ENCODE measurements around the gene ABHD12.
"Not testable (repeated sequence)": the region's sequence is repeated elsewhere in the genome, so short reads cannot be mapped to it uniquely, and the experiment has no call there.

ABHD12 gene

DNA sequence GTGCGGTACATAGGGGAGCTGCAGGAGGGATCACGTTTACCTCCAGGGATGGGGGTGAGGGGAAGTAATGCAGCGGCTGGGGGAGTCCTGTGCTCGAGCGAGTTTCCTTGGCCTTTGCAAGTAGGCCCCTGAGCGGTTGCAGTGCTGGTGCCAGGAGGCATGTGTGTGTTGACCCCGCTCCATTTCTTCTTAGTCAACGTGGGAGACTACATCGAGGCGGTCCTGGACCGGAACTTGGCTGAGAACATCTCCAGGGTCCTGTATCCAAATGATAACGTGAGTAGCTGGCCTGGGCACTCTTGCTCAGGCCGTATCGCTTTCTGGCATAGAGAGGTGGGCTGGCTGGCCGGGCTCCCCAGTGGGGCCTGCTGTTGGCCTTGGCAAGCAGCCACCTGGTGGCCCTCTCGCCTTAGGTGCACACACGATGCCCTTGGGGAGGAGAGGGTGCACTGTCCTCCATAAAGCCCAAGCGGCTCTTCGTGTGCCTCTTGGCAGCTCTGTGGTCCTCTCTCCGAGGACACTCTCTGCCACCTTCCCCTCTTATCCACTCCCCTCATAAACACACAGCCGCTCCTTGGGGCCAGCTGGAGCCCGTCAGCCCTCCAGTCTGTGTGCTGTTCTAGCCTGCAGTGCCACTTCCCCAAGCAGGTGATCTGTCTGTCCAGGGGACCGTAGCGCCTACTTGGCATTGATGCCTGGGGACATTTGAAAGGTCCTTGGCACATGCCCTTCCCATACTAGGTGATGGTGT lies 113.4 kb downstream of the ABHD12 start:
- no peak for DNase-seq (ENCODE audit: low read depth)

DNA sequence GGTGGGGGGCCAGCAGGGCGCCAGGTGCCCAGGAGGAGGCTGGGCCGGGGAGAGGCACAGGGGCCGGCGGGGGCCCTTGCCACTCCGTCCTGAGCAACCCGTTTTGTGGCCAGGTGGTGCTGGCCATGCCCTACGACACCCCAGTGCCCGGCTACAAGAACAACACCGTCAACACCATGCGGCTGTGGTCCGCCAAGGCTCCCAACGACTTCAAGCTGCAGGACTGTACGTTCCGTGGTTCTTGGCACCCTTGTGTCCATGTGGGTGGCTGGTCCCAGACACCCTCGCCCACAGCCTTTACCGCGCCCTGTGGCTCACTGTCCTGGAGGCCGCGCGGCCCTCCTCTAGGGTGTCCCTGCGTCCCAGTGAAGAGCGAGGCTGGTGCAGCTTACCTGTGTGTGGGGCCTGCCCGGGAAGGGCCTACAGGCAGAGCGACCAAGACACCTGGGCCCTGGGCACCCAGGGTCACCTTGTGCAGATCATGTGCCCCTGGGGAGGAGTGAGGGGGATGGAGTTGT lies 114.0 kb downstream of the ABHD12 start:
- DNase-seq (ENCODE audit: low read depth): no peak

DNA sequence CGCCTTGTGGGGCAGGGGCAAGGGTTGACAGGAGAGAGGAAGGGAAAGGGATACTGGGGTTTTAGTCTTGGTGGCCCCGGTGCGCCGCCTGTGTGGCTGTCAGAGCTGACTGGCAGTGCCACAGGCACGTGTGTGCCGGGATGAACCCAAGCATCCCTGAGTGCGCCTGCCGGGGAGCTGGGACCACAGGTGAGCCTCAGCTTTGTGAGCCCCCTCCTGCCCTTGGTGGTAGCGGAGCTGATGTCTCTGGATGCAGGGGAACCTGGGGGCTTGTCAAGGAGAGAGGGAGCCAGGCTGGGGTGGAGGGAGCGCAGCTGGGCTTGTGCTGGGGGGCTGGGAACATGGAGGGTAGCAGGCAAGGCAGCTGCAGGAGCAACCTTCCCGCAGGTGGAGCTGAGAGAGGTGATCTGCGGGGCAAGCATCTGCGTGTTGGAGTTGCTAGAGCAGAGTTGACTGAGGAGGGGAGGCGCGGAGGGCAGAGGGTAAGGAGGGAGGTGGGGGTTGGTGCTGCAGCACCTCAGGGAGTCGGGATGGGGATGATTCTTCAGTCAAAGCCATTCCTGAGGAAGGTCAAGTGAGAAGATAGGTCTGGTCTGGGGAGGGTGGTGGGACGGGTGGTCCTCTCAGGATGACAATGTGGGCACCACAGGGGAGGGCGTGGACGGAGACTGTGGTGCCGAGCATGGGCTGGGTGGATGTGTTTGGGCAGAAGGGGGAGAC lies 114.7 kb downstream of the ABHD12 start:
- no peak for DNase-seq (ENCODE audit: low read depth)

DNA sequence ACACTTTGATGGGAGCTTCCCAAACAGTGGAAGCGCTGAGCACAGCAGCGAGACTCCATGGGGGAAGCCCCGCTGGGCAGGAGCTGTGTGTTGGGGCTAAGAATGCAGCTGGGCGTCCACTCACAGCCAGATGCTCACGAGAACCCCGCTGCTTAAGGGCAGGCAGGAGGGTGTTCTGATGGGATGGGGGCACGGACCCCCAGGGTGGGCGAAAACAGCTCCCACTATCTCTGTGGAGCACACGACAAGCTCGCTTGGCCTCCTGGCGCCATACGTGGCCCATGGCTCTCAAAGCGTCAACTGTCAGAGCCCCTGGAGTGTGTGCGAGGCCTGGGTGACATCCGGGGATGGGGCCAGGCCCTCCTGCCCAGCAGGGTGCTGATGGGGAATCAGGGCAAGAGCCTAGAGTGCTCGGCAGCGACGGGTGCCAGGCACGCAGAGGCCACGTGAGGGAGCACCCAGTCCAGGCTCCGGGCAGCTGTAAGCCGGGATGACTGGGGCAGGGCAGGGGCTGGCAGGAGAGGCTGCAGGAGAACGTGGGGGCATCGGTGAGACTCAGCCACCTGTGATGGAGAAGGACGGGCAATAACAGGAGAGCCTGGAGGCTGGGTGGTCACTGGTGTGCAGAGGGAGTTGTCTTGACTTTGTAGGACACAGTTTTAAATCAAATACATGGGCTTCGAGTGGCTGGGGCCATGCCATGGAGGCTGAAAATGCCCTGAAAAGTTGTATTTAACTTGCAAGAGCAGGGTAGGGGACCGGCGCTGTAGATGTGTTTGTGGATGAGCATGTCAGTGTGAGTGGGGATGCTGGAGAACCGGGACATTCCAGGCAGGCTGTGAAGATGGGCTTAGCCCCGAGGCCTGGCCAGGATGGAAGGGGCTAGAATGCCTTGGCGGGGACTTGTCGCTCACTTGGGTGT lies 115.5 kb downstream of the ABHD12 start:
- no peak for DNase-seq (ENCODE audit: low read depth)

DNA sequence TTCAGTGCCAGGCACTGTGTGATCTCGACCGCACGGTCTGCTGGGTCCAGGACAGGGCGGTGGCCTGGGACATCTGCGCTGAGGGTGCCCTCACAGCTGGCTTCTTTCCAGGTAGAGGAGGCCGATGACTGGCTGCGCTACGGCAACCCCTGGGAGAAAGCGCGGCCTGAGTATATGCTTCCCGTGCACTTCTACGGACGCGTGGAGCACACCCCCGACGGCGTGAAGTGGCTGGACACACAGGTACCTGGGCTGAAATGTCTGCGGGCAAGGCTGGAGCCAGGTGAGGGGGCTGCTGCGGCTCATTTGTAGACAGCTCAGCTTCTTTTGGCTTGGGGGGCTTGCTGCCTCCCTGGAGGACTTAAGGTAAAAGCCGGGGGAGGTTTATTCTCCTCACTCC lies 116.2 kb downstream of the ABHD12 start:
- no peak for DNase-seq (ENCODE audit: low read depth)

DNA sequence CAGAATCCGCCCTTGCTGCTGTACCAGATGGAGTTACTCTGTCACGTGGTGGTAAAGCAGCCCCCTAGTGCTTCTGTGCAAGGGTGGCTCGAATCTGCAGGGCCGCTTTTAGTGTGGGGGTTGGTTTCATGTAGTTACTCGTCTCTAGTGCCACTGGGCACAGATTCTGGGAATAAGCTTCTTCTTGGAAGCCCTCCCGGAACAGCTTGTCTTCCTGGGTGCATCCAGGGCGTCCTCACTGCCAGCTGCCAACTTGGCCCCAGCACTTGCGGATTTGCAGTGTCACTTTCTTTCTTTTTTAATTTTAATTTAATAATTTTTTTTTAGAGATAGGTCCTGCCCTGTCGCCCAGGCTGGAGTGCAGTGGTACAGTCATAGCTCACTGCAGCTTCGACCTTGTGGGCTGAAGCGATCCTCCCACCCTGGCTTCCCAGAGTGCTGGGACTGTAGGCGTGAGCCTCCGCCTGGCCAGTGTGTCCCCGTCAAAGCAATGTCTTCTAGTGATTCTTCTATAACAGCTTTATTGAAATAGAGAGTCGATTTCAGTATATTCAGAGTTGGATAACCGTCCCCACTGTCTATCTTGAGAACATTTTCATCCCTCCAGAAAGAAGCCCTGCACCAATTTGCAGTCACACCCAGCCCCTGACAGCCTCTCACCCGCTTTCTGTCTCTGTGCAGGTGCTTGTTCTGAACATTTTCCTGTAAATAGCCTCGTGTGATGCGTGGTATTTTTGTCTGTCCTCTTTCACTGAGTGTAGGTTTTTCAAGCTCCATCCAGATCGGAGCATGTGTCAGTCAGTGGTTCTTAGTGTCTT lies 116.9 kb downstream of the ABHD12 start:
- no peak for DNase-seq (ENCODE audit: low read depth)

DNA sequence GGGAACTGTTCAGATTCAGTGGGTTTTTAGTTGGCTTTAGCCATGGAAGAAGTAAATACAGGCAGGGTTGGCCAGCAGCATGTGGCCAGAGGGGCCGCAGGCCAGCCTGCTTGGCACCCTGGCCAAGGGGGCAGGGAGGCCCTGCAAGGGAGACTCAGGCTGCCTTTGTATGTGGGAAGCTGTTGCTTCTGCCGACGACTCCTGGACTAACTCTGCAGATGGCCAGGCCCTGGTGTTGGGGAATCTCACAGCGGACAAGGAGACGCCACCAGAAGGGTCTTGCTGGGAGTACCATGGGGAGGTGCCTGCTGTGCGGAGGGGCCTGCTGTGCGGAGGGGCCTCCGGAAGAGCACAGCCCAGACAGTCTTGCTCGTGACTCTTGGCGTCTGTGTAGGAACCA lies 117.6 kb downstream of the ABHD12 start:
- DNase-seq (ENCODE audit: low read depth): no peak

DNA sequence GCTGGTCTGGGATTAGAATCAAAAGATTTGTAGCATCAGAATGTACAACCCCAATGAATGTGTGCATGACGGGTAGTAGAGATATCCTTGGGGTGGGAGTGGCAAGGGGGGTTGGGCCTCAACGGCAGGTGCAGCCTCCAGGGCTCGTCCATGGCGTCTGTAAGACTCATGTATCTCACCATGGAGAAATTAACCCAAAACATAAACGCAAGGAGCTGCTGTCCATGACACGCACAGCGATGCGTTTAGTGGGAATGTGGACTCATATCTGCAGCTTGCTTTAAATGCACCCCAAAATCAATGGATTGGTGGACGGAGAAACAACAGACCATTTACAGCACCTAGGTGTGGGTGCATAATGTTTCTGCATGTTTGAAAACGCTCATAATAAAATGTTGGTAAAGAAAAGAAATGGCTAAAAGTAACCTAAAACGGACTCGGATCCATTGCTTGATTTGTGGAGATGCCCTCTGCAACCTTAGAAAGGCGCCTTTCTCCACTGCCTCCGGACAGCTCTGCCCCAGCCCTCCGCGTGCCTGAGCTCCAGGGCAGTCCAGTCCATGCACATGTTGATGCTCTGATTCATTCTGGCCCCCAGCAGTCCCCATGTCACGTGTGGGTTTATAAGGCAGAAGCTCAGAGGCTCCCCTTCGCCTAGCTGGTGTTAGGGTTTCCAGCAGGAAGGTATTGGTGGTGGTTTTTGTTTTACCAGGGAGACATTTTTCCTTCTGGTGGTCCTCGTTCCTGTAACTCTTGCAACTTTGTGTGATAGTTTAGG lies 118.2 kb downstream of the ABHD12 start:
- DNase-seq (ENCODE audit: low read depth): no peak

DNA sequence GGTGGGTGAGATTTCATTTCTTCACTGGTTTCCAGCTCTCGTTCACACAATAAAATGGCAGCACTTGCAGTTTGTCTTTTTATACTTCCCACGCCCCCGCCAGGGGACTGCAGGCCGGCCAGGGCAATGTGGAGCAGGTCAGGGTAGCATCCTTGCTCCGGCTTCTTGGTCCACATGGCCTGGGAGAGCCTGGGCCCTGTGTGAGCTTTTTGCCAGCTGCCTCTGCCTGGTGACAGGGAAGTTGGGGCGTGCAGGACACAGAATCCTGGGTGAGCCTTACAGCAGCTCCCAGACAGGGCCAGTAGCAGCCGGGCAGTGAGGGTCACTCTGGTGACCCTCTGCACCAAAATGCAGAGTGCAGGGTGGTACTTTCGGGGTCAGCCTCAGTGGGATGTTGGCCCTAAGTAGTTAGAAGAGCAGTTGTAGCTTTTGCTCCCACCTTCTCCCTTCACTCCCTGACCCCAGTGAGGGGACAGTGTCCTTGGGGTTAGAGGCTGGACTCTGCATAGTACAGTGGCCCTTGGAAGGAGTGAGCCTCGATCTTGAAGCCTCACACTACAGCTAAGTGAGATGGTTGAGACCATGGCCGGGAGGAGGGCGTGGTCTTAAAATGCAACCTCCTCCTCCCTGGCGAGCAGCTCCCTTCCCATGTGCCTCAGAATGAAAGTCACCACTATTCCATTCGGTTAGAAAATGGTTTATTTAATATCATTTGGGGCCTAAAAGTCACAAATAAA lies 119.0 kb downstream of the ABHD12 start:
- no peak for DNase-seq (ENCODE audit: low read depth)

DNA sequence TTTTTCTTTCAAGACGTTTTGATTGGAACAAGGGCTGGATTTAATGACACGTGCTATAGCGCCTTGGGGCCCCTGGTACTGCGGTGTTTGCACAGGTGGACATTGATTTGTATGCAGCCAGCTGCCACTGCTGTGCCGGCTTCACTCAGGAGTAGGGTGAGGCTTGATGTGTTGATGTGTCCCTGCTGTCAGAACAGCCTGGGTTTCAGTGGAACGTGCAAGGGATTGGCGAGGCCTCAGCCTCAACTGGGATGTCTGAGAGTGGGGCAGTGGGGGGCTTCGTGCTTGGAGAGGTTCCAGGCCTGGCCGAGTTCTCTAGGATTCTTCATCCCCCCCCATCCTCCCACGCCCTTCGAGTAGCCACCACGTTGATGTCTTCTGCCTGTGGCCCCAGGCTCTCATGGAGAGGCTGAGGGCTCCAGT lies 119.8 kb downstream of the ABHD12 start:
- DNase-seq (ENCODE audit: low read depth): no peak

DNA sequence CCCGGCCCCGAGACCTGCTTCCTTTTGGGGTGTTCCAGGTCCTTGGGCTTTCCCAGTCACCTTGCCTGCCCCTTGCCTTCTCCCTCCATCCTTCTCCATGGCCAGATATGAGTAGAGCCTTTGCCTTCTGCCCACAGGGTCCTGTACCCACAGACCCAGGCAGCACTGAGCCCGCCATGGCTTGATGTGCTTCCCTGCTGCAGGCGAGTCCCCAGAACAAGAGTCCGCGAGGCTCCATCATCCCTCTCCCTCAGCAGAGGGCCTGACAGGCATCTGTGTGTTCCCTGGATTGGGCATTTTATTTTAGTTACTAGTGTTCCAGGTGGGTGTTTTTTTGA lies 120.8 kb downstream of the ABHD12 start:
- no peak for DNase-seq (ENCODE audit: low read depth)

DNA sequence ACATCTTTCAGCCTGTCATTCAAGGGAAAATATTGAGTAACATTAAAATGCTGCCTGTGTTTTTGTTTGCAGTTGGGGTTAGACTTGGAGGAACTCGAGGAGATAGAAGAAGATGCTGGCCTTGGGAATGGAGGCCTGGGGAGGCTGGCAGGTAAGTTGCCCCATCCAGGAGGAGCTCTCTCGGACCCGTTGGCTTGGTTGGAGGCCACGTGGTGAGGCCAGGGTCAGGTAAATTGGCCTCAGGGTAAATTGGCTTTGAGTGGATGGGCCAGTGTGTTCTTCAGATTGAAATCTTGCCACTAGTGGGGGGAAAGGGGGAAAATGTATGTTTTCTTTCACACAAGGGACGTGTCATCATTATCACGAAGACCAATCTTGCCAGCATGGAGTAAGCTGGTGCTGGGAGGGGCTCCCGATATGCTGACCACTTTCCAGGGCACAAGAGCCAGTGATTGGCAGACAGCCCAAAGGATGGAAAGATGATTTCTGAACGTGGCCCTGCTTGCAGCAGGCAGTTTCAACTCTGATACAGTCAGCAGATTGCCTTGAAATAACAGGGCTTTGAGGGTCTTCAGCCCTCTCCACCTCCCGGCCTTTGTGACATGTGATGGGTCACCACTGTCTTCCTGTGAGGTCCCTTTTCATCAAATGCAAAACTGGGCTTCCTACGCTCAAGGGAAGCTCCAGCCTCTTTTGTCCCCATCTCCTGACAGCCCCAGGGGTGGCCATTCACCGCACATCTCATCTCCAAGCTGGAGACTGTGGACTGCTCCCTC lies 121.4 kb downstream of the ABHD12 start:
- no peak for DNase-seq (ENCODE audit: low read depth)

DNA sequence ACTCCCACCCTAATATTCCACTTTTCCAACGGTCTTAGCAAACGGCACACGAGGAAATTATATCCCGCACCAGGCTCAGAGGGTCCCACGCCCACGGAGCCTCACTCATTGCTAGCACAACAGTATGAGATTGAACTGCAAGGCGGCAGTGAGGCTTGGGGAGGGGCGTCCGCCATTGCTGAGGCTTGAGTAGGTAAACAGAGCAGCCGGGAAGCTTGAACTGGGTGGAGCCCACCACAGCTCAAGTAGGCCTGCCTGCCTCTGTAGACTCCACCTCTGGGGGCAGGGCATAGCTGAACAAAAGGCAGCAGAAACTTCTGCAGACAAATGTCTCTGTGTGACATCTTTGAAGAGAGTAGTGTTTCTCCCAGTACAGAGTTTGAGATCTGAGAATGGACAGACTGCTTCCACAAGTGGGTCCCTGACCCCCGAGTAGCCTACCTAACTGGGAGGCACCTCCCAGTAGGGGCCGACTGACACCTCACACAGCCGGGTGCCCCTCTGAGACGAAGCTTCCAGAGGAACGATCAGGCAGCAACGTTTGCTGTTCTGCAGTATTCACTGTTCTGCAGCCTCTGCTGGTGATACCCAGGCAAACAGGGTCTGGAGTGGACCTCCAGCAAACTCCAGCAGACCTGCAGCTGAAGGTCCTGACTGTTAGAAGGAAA lies 129.7 kb downstream of the ABHD12 start:
- DNase-seq (ENCODE audit: low read depth): not testable (repeated sequence)

DNA sequence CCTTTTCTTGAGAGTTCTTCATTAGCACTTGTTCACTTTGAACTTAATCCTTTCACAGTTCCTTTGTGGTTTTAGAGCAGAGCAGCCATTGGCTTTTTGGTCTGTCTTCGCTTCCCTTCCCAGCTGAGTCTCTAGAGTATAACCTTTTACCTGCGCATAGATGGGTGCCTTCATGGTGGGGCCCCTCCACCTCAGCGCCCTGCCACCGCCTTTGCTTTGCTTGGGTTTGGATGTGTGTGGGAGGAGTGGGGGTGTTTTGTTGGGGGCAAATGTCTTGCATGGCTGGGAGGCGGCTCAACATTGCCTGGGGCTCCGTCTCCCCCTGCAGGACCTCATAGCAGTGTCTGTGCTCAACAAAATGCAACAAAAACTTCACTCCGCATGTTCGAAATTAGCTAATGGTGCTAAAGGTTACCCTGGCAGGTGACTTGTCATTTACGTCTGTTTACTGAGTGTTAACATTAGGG lies 130.8 kb downstream of the ABHD12 start:
- DNase-seq (ENCODE audit: low read depth): no peak

DNA sequence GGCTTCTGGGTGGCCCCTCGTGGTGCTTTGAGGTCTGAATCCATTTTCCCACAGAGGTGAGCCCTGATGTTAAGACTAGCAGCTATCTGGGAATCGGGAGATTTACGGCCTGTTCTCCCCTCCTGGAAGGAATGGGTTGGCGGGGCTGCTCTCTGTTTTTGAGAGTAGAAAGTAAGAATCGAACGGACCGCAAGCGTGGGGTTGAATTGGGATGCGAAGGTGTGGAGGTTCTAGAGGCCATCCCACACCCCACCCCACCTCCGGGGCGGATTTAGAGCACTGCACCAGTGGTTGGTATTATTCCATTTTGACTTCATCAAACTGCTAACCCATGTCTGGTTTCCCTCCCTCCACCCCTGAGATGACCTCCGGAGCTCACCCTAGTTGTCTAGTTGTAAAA lies 131.3 kb downstream of the ABHD12 start:
- no peak for DNase-seq (ENCODE audit: low read depth)

DNA sequence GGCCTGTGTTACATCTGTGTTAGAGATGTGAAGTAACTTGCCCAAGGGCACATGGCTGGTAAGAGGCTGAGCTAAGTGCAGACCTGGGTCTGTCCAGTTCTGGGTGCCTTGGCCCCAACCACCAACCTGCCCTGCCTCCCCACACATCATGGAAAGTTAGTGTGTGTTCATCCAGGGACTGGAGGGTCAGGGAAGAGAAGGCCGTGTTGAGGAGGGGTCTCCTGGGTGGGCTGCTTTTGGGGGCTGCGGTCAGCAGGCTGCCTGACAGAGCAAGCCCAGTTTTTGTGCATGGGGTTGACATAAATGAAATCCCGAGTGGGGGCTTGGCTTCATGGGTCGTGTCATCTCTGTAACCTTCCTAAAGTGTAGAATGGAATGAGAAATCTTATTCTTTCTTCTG lies 131.8 kb downstream of the ABHD12 start:
- DNase-seq (ENCODE audit: low read depth): no peak

DNA sequence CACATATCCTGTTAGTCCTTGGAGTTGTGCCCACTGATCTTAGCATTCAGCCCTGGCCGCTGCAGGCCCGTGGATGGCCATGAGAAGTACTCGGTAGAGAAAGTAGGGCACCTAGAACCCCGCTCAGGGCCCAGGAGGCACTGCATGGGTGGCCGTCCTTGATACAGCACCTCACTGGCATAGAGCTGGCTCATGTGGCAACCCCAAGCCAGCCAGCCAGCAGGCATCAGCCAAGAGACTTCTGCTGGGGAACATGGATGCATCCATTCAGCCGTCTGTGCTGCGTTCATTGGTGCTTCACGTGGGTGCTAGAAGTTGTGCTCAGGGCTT lies 132.2 kb downstream of the ABHD12 start:
- DNase-seq (ENCODE audit: low read depth): no peak

DNA sequence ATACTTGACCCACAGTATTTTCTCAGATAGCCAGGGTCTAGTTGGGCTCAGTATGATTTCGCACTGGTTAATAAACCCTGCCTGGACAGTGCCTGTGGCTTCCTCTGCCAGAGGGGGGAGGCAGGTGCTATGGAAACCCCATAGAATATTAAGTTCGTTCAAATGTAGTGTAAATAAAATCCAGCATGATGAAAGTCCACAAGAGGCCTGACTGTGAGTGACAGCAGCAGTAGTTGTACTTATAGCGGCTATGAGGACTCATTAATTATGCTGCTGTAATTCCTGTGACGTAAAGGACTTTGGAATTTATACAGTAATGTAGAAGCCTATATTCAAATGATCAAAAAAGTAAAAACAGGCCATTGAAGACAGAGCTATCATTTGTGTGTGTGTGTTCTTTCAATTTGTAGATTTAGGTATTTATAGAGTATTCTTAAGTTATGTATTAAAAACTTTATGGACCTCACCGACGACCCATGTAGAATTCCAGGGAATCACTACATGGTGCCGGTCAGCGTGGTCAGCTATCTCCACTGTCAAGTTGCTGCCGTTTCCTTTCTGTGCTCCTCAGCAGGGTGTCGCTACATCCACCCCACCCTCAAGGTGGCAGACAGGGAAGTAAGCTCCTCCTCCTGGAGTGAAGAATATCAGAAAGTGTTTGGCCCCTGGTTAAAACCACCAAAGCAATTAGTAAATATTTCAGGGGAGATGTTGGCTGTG lies 132.7 kb downstream of the ABHD12 start:
- no peak for DNase-seq (ENCODE audit: low read depth)
